K562 (cell line): Measurements from ENCODE around the gene PIGK. TPM values are rescaled to one million over a fixed set of nuclear protein-coding genes. Genes with fewer than 3 reads are reported as not detected.
"Not testable (repeated sequence)": the region's sequence is repeated elsewhere in the genome, so short reads cannot be mapped to it uniquely, and the experiment has no call there.

ENCODE experiments used
- ATAC-seq: fragments of 200-7000 bp; cut with Tn5 transposase; 3 replicates; pipeline ENCODE4 v1.9.1; 2020; ENCODE audit warnings: moderate library complexity
- BruUV-seq: library from RNA; stranded (reverse); fragments of 400-500 nt; replicated peaks from 2 replicates; lab custom pipeline; 2021; lab: Mats Ljungman, UMichigan
- CTCF ChIA-PET: fragments of 300-600 bp; formaldehyde crosslinking; extraction: SDS; loops from one replicate; lab custom pipeline; 2021; ENCODE audit warnings: low intra/inter-chr PET ratio; lab: Yijun Ruan, JAX
- POLR2A ChIA-PET: fragments of 300-600, 350-650 bp; sonication (Branson Sonifier 250); formaldehyde crosslinking; extraction: SDS; loops from one replicate; lab custom pipeline; 2021; ENCODE audit warnings: antibody characterized with exemption, inconsistent platforms; lab: Yijun Ruan, JAX
- DNase-seq, 4 experiments: peaks; one replicate each; pipeline versions ENCODE4 v3.0.0 to v3.0.0-alpha.2; 2011 to 2018; ENCODE audit warnings: low spot score in 3 of 4, mixed read lengths in 3 of 4; ENCODE audit errors: extremely low read depth in 1 of 4
- FAIRE-seq: peaks from 2 replicates; lab custom pipeline; 2011; peaks lifted over from hg19 to GRCh38; lab: Jason Lieb, UNC
- H2AFZ ChIP-seq: 2 replicates; pipeline ENCODE4 v1.6.0; 2011; ENCODE audit warnings: low read depth, low read length, control low read depth, inconsistent platforms
- H3K27ac ChIP-seq: fragments of 200-600 bp; 3 replicates; pipeline ENCODE4 v1.8.0; 2011; ENCODE audit warnings: low read depth, mild to moderate bottlenecking, control low read depth, inconsistent platforms, low read length, moderate library complexity, mixed read lengths; ENCODE audit errors: extremely low read depth
- H3K27me3 ChIP-seq, 2 experiments: fragments of 300-600 bp in 1 of 2; 2 replicates in 1 of 2; 3 replicates in 1 of 2; pipeline versions ENCODE4 v1.6.0 to v1.8.0; 2011; ENCODE audit warnings: inconsistent platforms in 2 of 2, low read length in 2 of 2, mild to moderate bottlenecking in 1 of 2, mixed read lengths in 1 of 2, moderate library complexity in 1 of 2; ENCODE audit not compliant: control insufficient read depth in 2 of 2, insufficient read depth in 2 of 2
- H3K36me3 ChIP-seq: fragments of 300-600 bp; 3 replicates; pipeline ENCODE4 v1.8.0; 2011; ENCODE audit warnings: mild to moderate bottlenecking, low read length, inconsistent platforms; ENCODE audit not compliant: control insufficient read depth, insufficient read depth
- H3K4me1 ChIP-seq, 2 experiments: fragments of 200-600 bp in 1 of 2; replicated peaks in 1 of 2; 2 replicates in 1 of 2; 3 replicates in 1 of 2; pipeline versions ENCODE4 v1.5.1 to v1.8.0; 2011; ENCODE audit warnings: inconsistent platforms in 2 of 2, low read length in 2 of 2, mild to moderate bottlenecking in 1 of 2, mixed read lengths in 1 of 2, moderate library complexity in 1 of 2; ENCODE audit not compliant: control insufficient read depth in 2 of 2, insufficient read depth in 2 of 2
- H3K4me2 ChIP-seq: 2 replicates; pipeline ENCODE4 v1.6.1; 2011; ENCODE audit warnings: low read length, control low read depth, inconsistent platforms, mixed read lengths; ENCODE audit not compliant: insufficient read depth
- H3K4me3 ChIP-seq: fragments of 200-600 bp; sonication (generic), shearing (Covaris generic); 2 replicates; pipeline ENCODE4 v1.5.1; 2016; ENCODE audit warnings: control low read depth, inconsistent platforms
- H3K79me2 ChIP-seq: fragments of 200-600 bp; 3 replicates; pipeline ENCODE4 v1.8.0; 2011; ENCODE audit warnings: low read length, inconsistent platforms; ENCODE audit not compliant: control insufficient read depth, insufficient read depth
- H3K9ac ChIP-seq, 2 experiments: 2 replicates each; pipeline versions ENCODE4 v1.6.0 to v1.6.1; 2011; ENCODE audit warnings: low read depth in 2 of 2, low read length in 2 of 2, control low read depth in 1 of 2, inconsistent platforms in 1 of 2, mild to moderate bottlenecking in 1 of 2, mixed read lengths in 1 of 2; ENCODE audit not compliant: insufficient read depth in 1 of 2
- H3K9me1 ChIP-seq: one replicate; pipeline ENCODE4 v1.6.0; 2011; ENCODE audit warnings: inconsistent platforms, mild to moderate bottlenecking, low read length, moderate library complexity; ENCODE audit not compliant: control insufficient read depth, insufficient read depth
- H3K9me3 ChIP-seq: replicated peaks from 2 replicates; pipeline ENCODE4 v1.5.1; 2011; ENCODE audit warnings: low read depth, low read length, inconsistent platforms; ENCODE audit not compliant: control insufficient read depth, insufficient read depth
- H4K20me1 ChIP-seq: replicated peaks from 2 replicates; pipeline ENCODE4 v1.6.1; 2011; ENCODE audit warnings: low read length, inconsistent platforms, mixed read lengths; ENCODE audit not compliant: control insufficient read depth, insufficient read depth
- BRD9 ChIP-seq: fragments of 450-650 bp; IDR thresholded peaks from 2 replicates; pipeline ENCODE4 v1.6.1; 2018; ENCODE audit warnings: low read depth; ENCODE audit not compliant: partially characterized antibody
- CREBBP ChIP-seq: IDR thresholded peaks from one replicate; pipeline ENCODE4 v1.6.1; 2012; ENCODE audit warnings: low read depth, mild to moderate bottlenecking, control low read depth, inconsistent platforms, low read length
- JUND ChIP-seq, 2 experiments: IDR thresholded peaks; 2 replicates in 1 of 2; 3 replicates in 1 of 2; pipeline ENCODE4 v1.6.1; 2011; ENCODE audit warnings: borderline replicate concordance in 2 of 2, low read depth in 2 of 2, low read length in 2 of 2, improper control_type of control experiment in 1 of 2, missing biosample characterization in 1 of 2, missing genetic modification characterization in 1 of 2, missing genetic modification reagents in 1 of 2
- RCOR1 ChIP-seq, 2 experiments: IDR thresholded peaks; 2 replicates each; pipeline ENCODE4 v1.6.1; 2012; ENCODE audit warnings: low read depth in 2 of 2, low read length in 2 of 2, borderline replicate concordance in 1 of 2, improper control_type of control experiment in 1 of 2
- SMAD3 ChIP-seq: fragments of 450-650 bp; formaldehyde crosslinking; conservative IDR thresholded peaks from 2 replicates; pipeline ENCODE4 v1.4.0; 2020; ENCODE audit warnings: mild to moderate bottlenecking
- TEAD4 ChIP-seq, 2 experiments: sonication (generic) in 1 of 2; formaldehyde crosslinking in 1 of 2; IDR thresholded peaks; 2 replicates each; pipeline versions ENCODE4 v1.6.1 to v1.8.0; 2012 to 2022; ENCODE audit warnings: borderline replicate concordance in 1 of 2, inconsistent platforms in 1 of 2, low read length in 1 of 2, mild to moderate bottlenecking in 1 of 2, missing genetic modification reagents in 1 of 2
- TOE1 ChIP-seq, 2 experiments: fragments of 450-650 bp in 1 of 2; sonication (generic) in 1 of 2; formaldehyde crosslinking in 1 of 2; IDR thresholded peaks; 2 replicates each; pipeline versions ENCODE4 v1.7.1 to v1.8.0; 2016 to 2022; ENCODE audit warnings: borderline replicate concordance in 2 of 2, mild to moderate bottlenecking in 2 of 2, antibody characterized with exemption in 1 of 2, inconsistent platforms in 1 of 2, low read depth in 1 of 2, missing genetic modification reagents in 1 of 2, moderate library complexity in 1 of 2
- ZC3H11A ChIP-seq: IDR thresholded peaks from 2 replicates; pipeline ENCODE4 v1.6.1; 2012; ENCODE audit warnings: low read depth, low read length, improper control_type of control experiment
- ZNF134 ChIP-seq: fragments of 250-450 bp; sonication (Bioruptor Pico); conservative IDR thresholded peaks from 2 replicates; pipeline ENCODE4 v1.4.0; 2020
- ZNF224 ChIP-seq: sonication (generic); formaldehyde crosslinking; IDR thresholded peaks from 2 replicates; pipeline ENCODE4 v1.8.0; 2022; ENCODE audit warnings: mild to moderate bottlenecking, missing genetic modification reagents
- ZNF232 ChIP-seq: sonication (generic); formaldehyde crosslinking; IDR thresholded peaks from 2 replicates; pipeline ENCODE4 v1.8.0; 2022; ENCODE audit warnings: mild to moderate bottlenecking, missing genetic modification reagents
- WGBS: fragments of 100-300 bp; shearing (Covaris generic); methylation state at CpG from one replicate; pipeline ENCODE4 v1.1.6; 2016; ENCODE audit warnings: low coverage, mixed read lengths; ENCODE audit not compliant: insufficient coverage; ENCODE audit errors: missing lambda C conversion rate; 5-methylcytosine and 5-hydroxymethylcytosine counted together
- in situ Hi-C: fragments of 300-500 bp; cut with MboI; formaldehyde crosslinking; loops from 4 replicates; pipeline ENCODE4 v1.15.0; 2018; ENCODE audit warnings: inconsistent platforms, mixed read lengths
- intact Hi-C: fragments of 100-400 bp; cut with micrococcal nuclease; formaldehyde crosslinking; loops from 2 replicates; pipeline ENCODE4 v1.14.2; 2022
- polyA plus RNA-seq, 8 experiments: library from polyadenylated mRNA; depleted of rRNA in 4 of 8; stranded (reverse) in 5 of 8; unstranded in 3 of 8; fragments of >200 nt; fragmentation: Nextera tagmentation in 2 of 8; fragmentation: Illumina TruSeq in 1 of 8; extraction: Ambion mirVana in 2 of 8; extraction: Trizol in 1 of 8; gene quantifications; 2 replicates each; pipeline versions ENCODE4 v1.2.1 to v1.2.3, GENCODE V29; 2011 to 2014; ENCODE audit warnings: inconsistent platforms in 1 of 8, missing spikeins in 1 of 8
- total RNA-seq, 7 experiments: library from RNA; depleted of rRNA in 6 of 7; stranded (reverse); fragments of >200 nt in 6 of 7; fragmentation: Illumina TruSeq in 2 of 7; extraction: Trizol in 2 of 7; gene quantifications; 2 replicates each; pipeline versions ENCODE4 v1.2.1 to v1.2.3, GENCODE V29; 2011 to 2021; ENCODE audit warnings: low replicate concordance in 1 of 7
- TF ChIP-seq, protein P1 (sequence below): sonication (generic); formaldehyde crosslinking; IDR thresholded peaks from 2 replicates; pipeline ENCODE4 v1.8.1; 2023; ENCODE audit warnings: mild to moderate bottlenecking, missing genetic modification reagents, moderate library complexity

The PIGK gene
- total and polyA plus RNA-seq, 9 of the 15 experiments (the other 6 are each of a cell fraction or from before 2014, with no cell fraction given), result 15.7 to 59.5 (median 29.9) TPM

- no peak overlapping the region for H3K4me2 ChIP-seq
- H3K27ac ChIP-seq, result no peak overlapping the region
- FAIRE-seq (no peak), DNase-seq (no peak), ATAC-seq (no peak)
- H3K9me3 ChIP-seq, result no peaks in the 10 kb centered on the region
- intact Hi-C loops (no loop called here), in situ Hi-C loops (loop anchor here (25.0 kb wide), 1 partner anchor 948 kb away; no protein-coding TSS in a partner anchor)
- no peak overlapping the region for H2AFZ ChIP-seq
- H4K20me1 ChIP-seq, result no peaks in the 10 kb centered on the region
- no peaks in the 10 kb centered on the region for H3K79me2 ChIP-seq
- no peak overlapping the region for H3K4me3 ChIP-seq
- no TSS peak for BruUV-seq
- H3K4me1 ChIP-seq, result no peaks in the 10 kb centered on the region
- 70% methylated on average over 5 of the region's 5 CpGs for WGBS
- POLR2A ChIA-PET, result no interaction called here
- CTCF ChIA-PET, result no interaction called here
- no peak overlapping the region for H3K9ac ChIP-seq
- TF ChIP-seq TEAD4 (IDR thresholded peaks at IDR 0.05; ENCODE audit: low read length), result no peak
- TF ChIP-seq TEAD4 (CRISPR knock-in tag; IDR thresholded peaks at IDR 0.05; ENCODE audit: borderline replicate concordance), result no peak
- no peak for TF ChIP-seq ZNF232 (CRISPR knock-in tag)
- no peak for TF ChIP-seq BRD9
- TF ChIP-seq SMAD3 (CRISPR knock-in tag), result no peak
- TF ChIP-seq CREBBP, result no peak
- no peak for TF ChIP-seq TOE1 (IDR thresholded peaks at IDR 0.05; ENCODE audit: borderline replicate concordance)
- no peak for TF ChIP-seq TOE1 (CRISPR knock-in tag; IDR thresholded peaks at IDR 0.05; ENCODE audit: borderline replicate concordance, low read depth)
- no peak for TF ChIP-seq ZC3H11A
- no peak for TF ChIP-seq JUND (IDR thresholded peaks at IDR 0.05; ENCODE audit: borderline replicate concordance, low read depth, low read length)
- TF ChIP-seq JUND (tag; IDR thresholded peaks at IDR 0.05; ENCODE audit: borderline replicate concordance, low read depth, low read length), result no peak
- TF ChIP-seq RCOR1 (IDR thresholded peaks at IDR 0.05; ENCODE audit: borderline replicate concordance in 1 of 2, low read depth in 2 of 2, low read length in 2 of 2), result no peak
- TF ChIP-seq, protein P1, sequence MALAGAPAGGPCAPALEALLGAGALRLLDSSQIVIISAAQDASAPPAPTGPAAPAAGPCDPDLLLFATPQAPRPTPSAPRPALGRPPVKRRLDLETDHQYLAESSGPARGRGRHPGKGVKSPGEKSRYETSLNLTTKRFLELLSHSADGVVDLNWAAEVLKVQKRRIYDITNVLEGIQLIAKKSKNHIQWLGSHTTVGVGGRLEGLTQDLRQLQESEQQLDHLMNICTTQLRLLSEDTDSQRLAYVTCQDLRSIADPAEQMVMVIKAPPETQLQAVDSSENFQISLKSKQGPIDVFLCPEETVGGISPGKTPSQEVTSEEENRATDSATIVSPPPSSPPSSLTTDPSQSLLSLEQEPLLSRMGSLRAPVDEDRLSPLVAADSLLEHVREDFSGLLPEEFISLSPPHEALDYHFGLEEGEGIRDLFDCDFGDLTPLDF (CRISPR knock-in tag), result no peak
- TF ChIP-seq ZNF134 (CRISPR knock-in tag), result no peak
- no peak for TF ChIP-seq ZNF224
- H3K9me1 ChIP-seq, result no peaks in the 10 kb centered on the region
- H3K27me3 ChIP-seq, result no peaks in the 10 kb centered on the region
- peaks cover 14% of the 10 kb centered on the region; the same call in 1 of the 3 replicates for H3K36me3 ChIP-seq
These were observed 54.7 kb downstream of the PIGK start for GRCh38 chr1:77164434-77164944.

- H3K9me3 ChIP-seq, CTCF ChIA-PET, intact Hi-C loops, POLR2A ChIA-PET, DNase-seq, ATAC-seq, H3K4me2 ChIP-seq, BruUV-seq, H2AFZ ChIP-seq, H4K20me1 ChIP-seq, H3K9ac ChIP-seq, H3K4me1 ChIP-seq, H3K27ac ChIP-seq, FAIRE-seq, H3K27me3 ChIP-seq, H3K4me3 ChIP-seq, H3K79me2 ChIP-seq, H3K9me1 ChIP-seq: not testable (repeated sequence)
- H3K36me3 ChIP-seq, result peaks cover 14% of the 10 kb centered on the region; the same call in 1 of the 3 replicates
- WGBS, result 86% methylated on average over 3 of the region's 3 CpGs
- in situ Hi-C loops, result loop anchor here (25.0 kb wide), 1 partner anchor 953 kb away; no protein-coding TSS in a partner anchor
These were observed 59.5 kb downstream of the PIGK start for GRCh38 chr1:77159706-77160105.
